Immature natural killer cell (primary cell): ENCODE data around the gene PACRG. TPM values are rescaled to one million over a fixed set of nuclear protein-coding genes. Genes with fewer than 3 reads are reported as not detected.

Experiments used
- DNase-seq, 3 donors: peaks; one replicate each; pipeline ENCODE4 v3.0.0; 2022; ENCODE audit warnings: mixed read lengths in 1 of 3
- H3K27ac Mint-ChIP-seq, 6 donors: one replicate each; pipeline ENCODE4 v1.8.0; 2020; ENCODE audit warnings: mixed read lengths in 6 of 6, mild to moderate bottlenecking in 5 of 6, inconsistent platforms in 4 of 6, moderate library complexity in 3 of 6
- H3K27me3 Mint-ChIP-seq, 3 donors: one replicate each; pipeline ENCODE4 v1.8.0; 2020 to 2021; ENCODE audit warnings: low read depth in 3 of 3, mild to moderate bottlenecking in 3 of 3, mixed read lengths in 3 of 3, moderate library complexity in 3 of 3, inconsistent platforms in 1 of 3
- H3K36me3 Mint-ChIP-seq, 3 donors: one replicate each; pipeline ENCODE4 v1.8.0; 2020; ENCODE audit warnings: mixed read lengths in 3 of 3, inconsistent platforms in 2 of 3, mild to moderate bottlenecking in 2 of 3
- H3K4me1 Mint-ChIP-seq, 2 donors: one replicate each; pipeline ENCODE4 v1.8.0; 2020; ENCODE audit warnings: inconsistent platforms in 2 of 2, mild to moderate bottlenecking in 2 of 2, mixed read lengths in 2 of 2, moderate library complexity in 1 of 2
- H3K4me3 Mint-ChIP-seq, 5 donors: one replicate each; pipeline ENCODE4 v1.8.0; 2020; ENCODE audit warnings: mild to moderate bottlenecking in 5 of 5, mixed read lengths in 5 of 5, inconsistent platforms in 3 of 5, moderate library complexity in 3 of 5
- H3K9me3 Mint-ChIP-seq, 6 donors: one replicate each; pipeline ENCODE4 v1.8.0; 2020; ENCODE audit warnings: mild to moderate bottlenecking in 6 of 6, mixed read lengths in 6 of 6, inconsistent platforms in 4 of 6, moderate library complexity in 3 of 6
- polyA plus RNA-seq, 3 donors: library from polyadenylated mRNA; unstranded; fragments of 300-500 nt; fragmentation: Illumina TruSeq; gene quantifications; one replicate each; pipeline ENCODE4 v1.2.3, GENCODE V29; 2021

PACRG gene
- polyA plus RNA-seq, 3 donors from 2014 or later: not detected

DNA sequence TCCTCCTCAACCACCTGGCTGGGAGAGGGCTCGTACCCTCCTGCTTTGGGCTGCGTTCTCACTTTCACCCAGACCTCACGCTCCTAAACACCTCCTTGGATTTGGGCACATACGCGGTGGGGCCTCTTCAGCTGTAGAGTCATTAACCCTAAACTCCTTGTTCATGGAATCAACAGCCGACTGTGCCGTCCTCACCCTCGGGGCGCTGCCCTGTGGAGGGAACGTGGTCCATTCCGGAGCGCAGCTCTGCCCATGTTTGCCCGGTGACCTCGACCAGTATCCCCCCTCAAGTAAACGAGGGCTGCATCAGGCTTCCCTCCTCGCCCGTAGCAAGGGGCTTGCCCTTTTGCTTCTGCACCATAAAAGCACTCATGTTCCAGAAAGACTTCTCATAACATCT lies 512.8 kb downstream of the PACRG start:
- Mint-ChIP-seq H3K4me3 (no peak overlapping the region), H3K27ac (no peak overlapping the region), H3K4me1 (no peaks in the 10 kb centered on the region), H3K9me3 (no peaks in the 10 kb centered on the region), H3K27me3 (peaks cover 1 to 8% (median 2%) of the 10 kb centered on the region in 3 donors), H3K36me3 (no peaks in the 10 kb centered on the region)
- DNase-seq: no peak

DNA sequence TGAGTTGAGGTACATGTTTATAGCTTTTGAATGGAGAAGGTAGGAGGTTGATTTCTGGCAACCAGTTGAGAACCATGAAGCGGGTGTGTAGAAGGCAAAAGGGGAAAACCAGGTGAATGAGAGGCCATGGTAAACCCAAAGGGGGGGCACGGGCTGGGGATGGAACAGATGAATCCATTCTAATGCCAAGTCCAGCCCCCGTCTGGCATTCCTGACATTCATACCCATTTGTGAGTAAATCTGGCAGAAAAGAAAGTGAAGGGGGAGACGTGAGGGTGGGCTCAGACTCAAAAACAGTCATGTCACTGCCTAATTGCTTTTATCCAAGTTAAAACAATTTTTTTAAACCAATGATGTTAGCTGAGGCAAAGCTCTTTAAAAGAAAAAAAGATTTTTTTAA lies 513.9 kb downstream of the PACRG start:
- H3K4me3 Mint-ChIP-seq: no peak overlapping the region
- H3K27me3 Mint-ChIP-seq: peaks cover 0 to 12% (median 2%) of the 10 kb centered on the region in 3 donors
- H3K27ac Mint-ChIP-seq: no peak overlapping the region
- no peaks in the 10 kb centered on the region for H3K9me3 Mint-ChIP-seq
- no peaks in the 10 kb centered on the region for H3K4me1 Mint-ChIP-seq
- H3K36me3 Mint-ChIP-seq: no peaks in the 10 kb centered on the region
- no peak for DNase-seq

DNA sequence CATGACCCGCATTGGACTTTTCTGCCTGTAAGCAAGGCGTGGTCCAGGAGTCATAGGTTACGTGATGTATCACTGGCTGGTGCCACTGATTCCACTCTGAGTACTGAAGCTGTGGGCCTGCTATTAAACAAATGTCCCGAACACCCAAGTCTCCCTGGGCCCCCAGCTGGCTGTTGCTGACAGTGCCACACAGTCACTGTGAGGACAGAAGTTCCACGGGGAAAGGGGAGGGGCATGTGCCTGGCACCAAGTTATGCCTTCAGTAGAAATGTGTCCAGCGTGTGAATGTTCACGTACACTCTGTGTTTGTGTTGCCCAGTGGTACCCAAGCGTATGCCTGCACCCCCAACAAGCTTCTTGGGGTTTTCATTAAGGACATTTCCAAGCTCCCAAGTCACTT lies 515.3 kb downstream of the PACRG start:
- Mint-ChIP-seq H3K9me3 (no peaks in the 10 kb centered on the region), H3K27me3 (peaks cover 0 to 12% (median 0%) of the 10 kb centered on the region in 3 donors), H3K4me3 (no peak overlapping the region), H3K4me1 (no peaks in the 10 kb centered on the region), H3K27ac (no peak overlapping the region), H3K36me3 (no peaks in the 10 kb centered on the region)
- DNase-seq: no peak

DNA sequence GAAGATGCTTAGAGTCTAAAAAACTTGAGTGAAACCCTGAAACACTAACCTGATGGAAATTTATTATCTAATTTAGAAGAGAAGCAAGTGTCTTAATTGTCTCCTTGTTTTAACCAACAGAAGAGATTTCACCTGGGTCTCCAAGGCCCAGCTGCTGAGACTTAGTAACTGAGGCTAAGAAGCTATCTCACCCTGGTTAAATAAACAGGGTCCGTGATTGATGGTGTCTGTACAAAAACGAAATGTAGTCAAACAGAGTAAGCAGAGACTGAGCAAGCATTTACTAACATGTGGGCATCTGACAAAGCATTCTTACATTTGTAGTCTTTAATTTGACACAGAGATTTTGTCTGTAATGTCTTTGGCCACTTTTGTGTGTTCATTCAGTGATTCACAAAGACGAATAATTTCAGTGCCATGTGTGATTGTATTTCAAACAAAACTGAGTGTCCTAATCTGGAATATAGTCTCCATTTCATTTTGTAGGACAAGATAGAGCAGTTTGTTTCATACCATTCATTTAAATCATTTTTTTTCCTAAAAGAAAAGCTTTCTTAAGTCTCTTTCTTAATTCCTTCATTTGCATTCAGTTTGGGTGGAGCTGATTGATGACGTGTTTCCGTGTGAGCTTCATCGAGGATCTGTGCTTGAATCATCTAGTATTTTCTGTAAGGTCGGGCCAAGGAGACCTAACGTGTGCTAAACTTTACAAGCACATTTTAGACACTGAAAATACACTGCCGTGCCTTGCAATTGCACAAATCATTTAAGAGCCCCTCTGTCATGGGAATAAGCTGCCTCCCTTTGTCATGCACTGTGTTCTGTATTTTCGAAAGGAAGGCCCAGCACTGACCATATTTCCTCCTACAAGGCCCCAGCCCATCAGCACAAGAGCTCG lies 516.2 kb downstream of the PACRG start:
- Mint-ChIP-seq H3K4me1 (no peaks in the 10 kb centered on the region), H3K4me3 (no peak overlapping the region), H3K27ac (no peak overlapping the region), H3K9me3 (no peaks in the 10 kb centered on the region), H3K36me3 (no peaks in the 10 kb centered on the region), H3K27me3 (peaks cover 0 to 12% (median 0%) of the 10 kb centered on the region in 3 donors)
- DNase-seq: no peak

DNA sequence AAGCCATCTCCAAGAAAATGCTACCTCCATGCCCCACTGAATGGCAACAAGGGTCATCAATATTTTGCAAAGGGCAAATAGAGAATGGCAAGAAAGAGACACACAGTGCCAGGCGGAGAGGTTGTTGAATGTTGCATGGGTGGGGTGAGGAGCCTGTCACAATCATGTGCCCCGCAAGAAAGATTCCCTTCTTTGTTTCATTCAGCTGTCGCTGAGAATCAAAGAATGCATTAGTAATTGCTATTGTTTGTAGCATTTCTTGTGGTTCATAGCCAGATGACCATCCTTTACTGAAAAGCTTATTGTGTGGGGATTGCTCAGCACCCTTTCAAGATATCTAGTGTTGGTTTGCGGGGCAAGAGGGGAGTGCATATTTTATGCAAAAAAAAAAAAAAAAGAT lies 520.3 kb downstream of the PACRG start:
- Mint-ChIP-seq H3K4me1 (peaks cover 10 to 12% of the 10 kb centered on the region in 2 donors), H3K27me3 (peaks cover 2 to 10% (median 3%) of the 10 kb centered on the region in 3 donors), H3K4me3 (no peak overlapping the region), H3K27ac (no peak overlapping the region), H3K9me3 (no peaks in the 10 kb centered on the region), H3K36me3 (no peaks in the 10 kb centered on the region)
- no peak for DNase-seq

DNA sequence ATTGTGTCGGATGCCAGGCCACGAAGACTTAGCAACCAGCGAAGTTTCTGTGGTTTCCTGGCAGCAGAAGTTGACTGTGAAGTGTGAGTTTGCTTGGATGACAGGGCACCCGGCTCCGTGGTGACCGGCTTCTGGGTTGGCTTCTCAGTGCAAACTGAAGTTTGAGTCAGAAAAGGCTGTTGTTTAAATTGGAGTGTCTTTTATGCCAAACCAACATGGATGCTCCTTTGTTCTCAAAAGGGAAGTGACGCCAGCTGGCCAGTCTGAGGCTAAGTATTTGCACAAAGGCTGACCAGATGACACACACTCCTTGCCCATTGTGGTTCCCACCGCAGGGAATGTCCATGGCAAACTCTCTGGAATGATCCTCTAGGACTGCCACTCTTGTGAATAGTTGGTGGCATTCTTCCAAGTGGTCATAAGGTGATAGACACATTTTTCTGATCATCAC lies 521.9 kb downstream of the PACRG start:
- DNase-seq: peak in 2 of 3 donors; percentile 3 to 5
- H3K9me3 Mint-ChIP-seq: no peaks in the 10 kb centered on the region
- peaks cover 10 to 12% of the 10 kb centered on the region in 2 donors for H3K4me1 Mint-ChIP-seq
- no peak overlapping the region for H3K4me3 Mint-ChIP-seq
- H3K36me3 Mint-ChIP-seq: no peaks in the 10 kb centered on the region
- H3K27ac Mint-ChIP-seq: no peak overlapping the region
- peaks cover 2 to 10% (median 3%) of the 10 kb centered on the region in 3 donors for H3K27me3 Mint-ChIP-seq

DNA sequence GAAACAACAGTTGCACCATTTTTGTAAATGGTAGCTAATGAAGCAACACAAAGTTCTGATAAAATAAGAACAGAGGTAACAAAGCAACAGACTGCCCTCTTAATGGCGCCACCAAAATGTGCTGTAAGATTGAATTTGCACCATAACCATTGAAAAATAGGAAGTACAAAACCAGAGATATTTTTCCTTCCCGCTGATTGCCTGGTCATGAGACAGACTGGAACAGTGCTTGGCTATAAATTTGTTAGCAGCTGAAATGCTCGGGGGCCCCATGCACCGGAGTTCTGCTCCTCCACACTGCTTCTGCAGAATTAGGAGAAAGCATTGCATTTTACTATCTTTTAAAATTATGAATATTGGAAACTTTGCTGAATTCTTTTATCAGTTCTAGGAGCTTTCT lies 522.3 kb downstream of the PACRG start:
- Mint-ChIP-seq H3K27me3 (peaks cover 3 to 10% (median 4%) of the 10 kb centered on the region in 3 donors), H3K36me3 (no peaks in the 10 kb centered on the region), H3K4me3 (no peak overlapping the region), H3K4me1 (peaks cover 10 to 12% of the 10 kb centered on the region in 2 donors), H3K9me3 (no peaks in the 10 kb centered on the region), H3K27ac (no peak overlapping the region)
- no peak for DNase-seq

DNA sequence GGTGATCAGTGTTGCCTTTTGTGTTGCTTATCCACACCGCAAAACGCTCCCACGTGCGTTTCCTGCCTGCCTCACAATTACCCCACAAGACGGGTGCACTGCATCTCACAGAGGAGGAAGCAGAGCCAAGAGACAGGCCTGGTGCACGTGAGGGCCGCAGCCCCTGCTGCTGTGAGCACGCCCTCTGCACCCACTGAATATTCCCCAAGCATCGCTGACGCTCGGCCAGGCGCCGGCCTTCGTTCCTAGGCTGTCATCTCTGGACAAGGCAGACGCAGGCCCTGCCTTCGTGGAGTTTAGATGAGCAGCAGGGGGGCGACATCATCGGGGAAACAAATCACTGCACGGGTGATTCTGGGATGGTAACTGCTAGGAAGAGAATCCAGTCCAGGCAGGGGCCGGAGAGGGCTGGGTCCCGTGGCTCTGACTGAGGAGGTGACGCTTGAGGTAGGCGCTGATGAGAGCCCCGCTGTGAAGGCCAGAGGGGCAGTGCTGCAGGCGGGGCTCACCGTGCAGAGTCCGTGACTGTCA lies 524.4 kb downstream of the PACRG start:
- Mint-ChIP-seq H3K9me3 (no peaks in the 10 kb centered on the region), H3K4me3 (no peak overlapping the region), H3K36me3 (no peaks in the 10 kb centered on the region), H3K4me1 (peaks cover 10 to 12% of the 10 kb centered on the region in 2 donors), H3K27me3 (peaks cover 3 to 5% (median 4%) of the 10 kb centered on the region in 3 donors), H3K27ac (no peak overlapping the region)
- DNase-seq: no peak

DNA sequence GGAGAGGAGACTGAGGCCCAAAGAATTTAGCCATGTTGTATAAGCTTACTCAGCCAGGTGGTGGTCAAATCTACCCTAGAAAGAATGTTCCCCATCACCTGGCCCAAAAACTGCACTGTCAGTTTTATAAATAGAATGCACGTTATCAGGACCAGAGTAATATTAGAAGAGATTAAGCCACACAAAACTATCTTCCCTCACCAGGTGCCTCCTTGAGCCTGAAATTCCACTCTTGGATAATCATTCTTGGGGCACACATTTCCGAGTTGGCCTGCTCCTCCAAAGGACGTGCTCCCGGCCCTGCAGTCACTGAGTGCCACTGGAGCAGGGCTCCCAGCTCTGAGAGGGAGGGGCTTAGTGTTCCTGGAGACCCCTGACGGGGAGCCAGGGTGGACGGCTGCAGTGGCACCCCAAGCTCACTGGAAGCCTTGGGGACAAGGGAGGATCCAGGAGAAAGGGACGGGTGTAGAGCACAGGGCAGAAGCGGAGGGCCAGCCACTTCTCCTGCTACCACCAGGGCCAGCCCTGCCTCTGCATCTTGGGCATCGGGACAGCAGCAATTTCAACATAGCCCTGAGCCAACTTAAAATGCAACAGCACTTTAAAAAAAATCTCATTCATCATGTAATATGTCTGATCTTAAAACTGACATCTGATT lies 525.9 kb downstream of the PACRG start:
- H3K4me1 Mint-ChIP-seq: peaks cover 10 to 12% of the 10 kb centered on the region in 2 donors
- no peak overlapping the region for H3K27ac Mint-ChIP-seq
- DNase-seq: no peak
- H3K4me3 Mint-ChIP-seq: no peak overlapping the region
- H3K9me3 Mint-ChIP-seq: no peaks in the 10 kb centered on the region
- peaks cover 3 to 6% (median 5%) of the 10 kb centered on the region in 3 donors for H3K27me3 Mint-ChIP-seq
- no peaks in the 10 kb centered on the region for H3K36me3 Mint-ChIP-seq

DNA sequence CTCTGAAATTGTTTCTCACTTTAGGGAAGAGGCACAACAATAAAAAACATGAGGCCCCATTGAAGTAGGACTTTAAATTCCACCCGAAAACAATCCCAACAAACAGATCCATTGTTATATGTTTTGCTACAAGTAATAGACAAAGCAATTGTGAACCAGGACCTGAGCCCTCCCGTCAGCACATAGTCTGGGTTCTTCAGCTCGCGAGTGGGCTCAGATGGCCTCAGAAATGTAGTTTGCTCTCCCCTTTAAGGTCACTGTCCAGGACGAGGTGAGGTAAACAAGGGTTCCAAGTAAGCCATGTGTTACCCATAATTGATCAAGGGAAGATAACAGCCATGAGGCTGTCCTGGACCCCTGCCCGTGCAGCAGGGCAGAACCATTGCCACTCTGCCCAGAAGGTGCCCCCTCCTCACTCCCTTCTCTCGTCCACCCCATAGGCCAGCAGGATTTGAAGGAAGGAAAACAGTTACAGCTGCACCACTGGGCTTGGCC lies 526.6 kb downstream of the PACRG start:
- H3K27me3 Mint-ChIP-seq: peaks cover 3 to 7% (median 5%) of the 10 kb centered on the region in 3 donors
- DNase-seq: no peak
- peaks cover 9% of the 10 kb centered on the region in 2 donors for H3K4me1 Mint-ChIP-seq
- no peaks in the 10 kb centered on the region for H3K9me3 Mint-ChIP-seq
- H3K36me3 Mint-ChIP-seq: no peaks in the 10 kb centered on the region
- H3K4me3 Mint-ChIP-seq: no peak overlapping the region
- H3K27ac Mint-ChIP-seq: no peak overlapping the region

DNA sequence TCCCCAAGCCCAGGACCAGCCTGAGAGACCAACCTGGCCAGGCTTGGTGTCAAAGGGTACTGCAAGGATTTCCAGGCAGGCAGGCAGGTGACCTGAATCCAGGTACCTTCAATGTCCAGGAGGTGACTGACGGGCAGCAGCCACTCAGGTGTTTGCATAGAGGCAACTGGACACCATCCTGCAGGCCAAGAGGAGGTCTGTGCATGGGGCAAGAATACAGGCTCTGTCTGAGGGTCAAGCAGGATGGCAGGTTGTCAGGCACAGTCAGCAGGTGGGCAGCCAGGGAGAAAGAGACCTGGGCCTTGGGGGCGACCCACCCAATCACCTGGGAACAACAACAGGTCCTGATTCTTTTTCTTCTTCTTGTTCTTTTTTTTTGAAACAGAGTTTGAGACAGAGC lies 527.5 kb downstream of the PACRG start:
- no peak overlapping the region for H3K27ac Mint-ChIP-seq
- no peak for DNase-seq
- H3K36me3 Mint-ChIP-seq: no peaks in the 10 kb centered on the region
- H3K27me3 Mint-ChIP-seq: peaks cover 5 to 10% (median 7%) of the 10 kb centered on the region in 3 donors
- no peaks in the 10 kb centered on the region for H3K9me3 Mint-ChIP-seq
- H3K4me1 Mint-ChIP-seq: peaks cover 5% of the 10 kb centered on the region in 2 donors
- no peak overlapping the region for H3K4me3 Mint-ChIP-seq

DNA sequence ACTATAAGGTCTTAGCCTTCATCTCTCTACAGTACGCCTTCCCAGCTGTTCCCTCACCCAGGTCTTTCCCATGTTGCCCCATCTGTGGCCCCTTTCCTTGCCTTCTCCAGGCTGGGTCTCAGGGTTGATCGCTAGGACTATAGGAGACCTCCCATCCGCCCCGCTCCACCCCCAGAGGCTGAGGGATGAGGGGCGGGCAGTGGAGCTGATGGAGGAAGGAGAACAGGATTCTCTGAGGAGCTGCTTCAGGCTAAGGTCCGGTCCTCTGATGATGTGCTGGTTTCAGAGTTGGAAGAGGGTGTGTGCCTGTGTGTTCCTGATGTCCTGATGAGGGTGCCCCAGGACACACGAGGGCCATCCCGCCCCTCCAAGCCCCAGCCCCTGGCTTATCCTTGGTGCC lies 531.9 kb downstream of the PACRG start:
- no peak overlapping the region for H3K4me3 Mint-ChIP-seq
- H3K9me3 Mint-ChIP-seq: no peaks in the 10 kb centered on the region
- peaks cover 9 to 13% of the 10 kb centered on the region in 2 donors for H3K4me1 Mint-ChIP-seq
- H3K27me3 Mint-ChIP-seq: peaks cover 5 to 13% (median 5%) of the 10 kb centered on the region in 3 donors
- H3K27ac Mint-ChIP-seq: no peak overlapping the region
- no peak for DNase-seq
- no peaks in the 10 kb centered on the region for H3K36me3 Mint-ChIP-seq

DNA sequence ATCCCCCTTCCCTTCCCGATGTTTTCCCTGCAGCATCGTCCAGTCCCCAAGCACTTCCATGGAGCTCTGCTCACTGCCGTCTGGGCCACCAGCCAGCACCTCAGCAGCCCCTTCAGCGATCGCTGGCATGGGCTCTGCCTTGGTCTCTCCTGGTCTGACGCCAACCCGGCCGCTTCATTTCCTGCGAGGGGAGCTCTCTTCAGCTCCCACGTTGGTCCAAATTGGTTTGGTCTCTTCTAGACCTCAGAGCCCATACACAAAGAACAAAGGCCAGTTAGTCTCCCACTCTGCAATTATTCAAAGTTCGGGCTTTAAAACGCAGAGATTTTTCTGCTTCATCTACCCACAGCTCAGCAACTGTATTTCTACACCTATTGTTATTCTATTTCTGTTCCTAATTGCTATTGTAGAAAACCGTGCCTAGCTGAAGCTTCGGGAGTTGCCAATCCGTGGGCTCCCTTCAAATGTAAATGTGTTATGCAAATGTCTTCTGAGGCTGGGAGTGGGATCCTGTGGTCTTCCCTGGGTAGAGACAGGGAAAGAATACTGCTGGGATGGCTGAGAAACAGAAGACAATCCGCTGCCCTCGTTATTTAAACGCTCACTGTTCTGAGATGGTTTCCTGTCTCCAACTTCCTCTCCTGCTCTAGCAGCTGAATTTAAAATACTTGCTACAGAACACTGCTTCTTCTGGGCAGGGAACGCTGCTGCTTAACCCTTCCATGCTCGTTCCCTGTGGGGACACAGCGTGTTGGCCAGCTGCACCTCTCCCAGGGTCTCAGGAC lies 532.5 kb downstream of the PACRG start:
- peak overlapping the region in 4 of 5 donors; percentile 40 to 79 (median 44) for H3K4me3 Mint-ChIP-seq
- peaks cover 3 to 13% (median 5%) of the 10 kb centered on the region in 3 donors for H3K27me3 Mint-ChIP-seq
- peak overlapping the region in 1 of 6 donors; percentile 47 for H3K27ac Mint-ChIP-seq

More for the DNA sequence above, 532.5 kb downstream of the PACRG start:
- H3K9me3 Mint-ChIP-seq: no peaks in the 10 kb centered on the region
- no peaks in the 10 kb centered on the region for H3K36me3 Mint-ChIP-seq
- H3K4me1 Mint-ChIP-seq: peaks cover 9 to 13% of the 10 kb centered on the region in 2 donors
- DNase-seq: no peak
